ENCODE results near the gene SAA4.
"Not testable (repeated sequence)": the region's sequence is repeated elsewhere in the genome, so short reads cannot be mapped to it uniquely, and the experiment has no call there.

Gene SAA4

DNA sequence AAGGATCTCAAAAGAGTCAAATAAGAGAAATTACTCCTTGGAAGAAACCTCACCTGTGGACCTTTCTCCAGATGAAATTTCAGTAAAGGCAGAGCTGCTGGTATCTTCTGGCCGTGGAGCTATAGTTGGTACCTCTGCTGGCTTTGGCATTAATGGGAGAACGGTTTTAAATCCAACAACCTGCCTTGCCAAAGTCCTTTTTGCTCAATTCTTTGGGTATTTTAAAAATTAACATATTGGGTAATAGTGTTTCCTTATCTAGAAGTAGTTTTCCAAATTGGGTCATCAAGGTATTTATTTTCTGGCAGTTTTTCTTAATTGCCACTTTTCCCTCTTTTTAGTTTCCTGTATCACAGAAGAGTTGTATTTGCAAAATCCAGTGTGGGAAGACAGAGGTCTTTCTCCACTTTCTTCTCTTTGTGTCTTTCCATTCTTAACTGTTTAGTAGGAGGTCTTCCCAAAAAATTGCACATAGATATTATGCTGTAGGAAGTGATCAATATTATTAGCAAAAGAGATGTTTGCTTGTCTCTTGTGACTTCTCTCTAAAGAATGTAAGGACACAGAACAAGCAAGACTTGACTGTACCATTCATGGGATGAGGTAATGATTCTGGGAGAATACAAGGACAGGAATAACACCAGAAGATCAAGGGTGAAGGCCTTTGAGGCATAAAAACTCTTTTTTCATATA, at the start of gene SAA4:
SAA4 (minus strand) TSS at position 139 of the 693 bp plus-strand sequence. CDS start 876 bp downstream, outside the sequence.
- H3K27me3 Mint-ChIP-seq = peaks cover 62% of the 10 kb centered on the region
- H3K4me1 Mint-ChIP-seq = no peaks in the 10 kb centered on the region
- no peak for ATAC-seq (replicated peaks; ENCODE audit: extremely low read depth, poor library complexity, severe bottlenecking)
- no peaks in the 10 kb centered on the region for H3K9me3 Mint-ChIP-seq
- no peak for DNase-seq (ENCODE audit: low spot score in 2 of 2)
- no peaks in the 10 kb centered on the region for H3K36me3 Mint-ChIP-seq (ENCODE audit: insufficient read depth)
- no peak within 1 kb of the TSS for H3K4me3 Mint-ChIP-seq
- no peak within 1 kb of the TSS for H3K27ac Mint-ChIP-seq (ENCODE audit: low read depth)

GRCh38 chr11:18285841-18286240, 49.2 kb upstream of the SAA4 start:
- Mint-ChIP-seq H3K27ac (ENCODE audit: low read depth) (no peak overlapping the region), H3K4me1 (peaks cover under 1% of the 10 kb centered on the region), H3K36me3 (ENCODE audit: insufficient read depth) (peaks cover 42% of the 10 kb centered on the region), H3K27me3 (no peaks in the 10 kb centered on the region), H3K9me3 (no peaks in the 10 kb centered on the region), H3K4me3 (no peak overlapping the region)
- ATAC-seq (replicated peaks; ENCODE audit: extremely low read depth, poor library complexity, severe bottlenecking) (no peak), DNase-seq (ENCODE audit: low spot score in 2 of 2) (no peak)

GRCh38 chr11:18282626-18283025, 46.0 kb upstream of the SAA4 start:
- DNase-seq (ENCODE audit: low spot score in 2 of 2) (no peak), ATAC-seq (replicated peaks; ENCODE audit: extremely low read depth, poor library complexity, severe bottlenecking) (no peak)
- Mint-ChIP-seq H3K4me3 (no peak overlapping the region), H3K9me3 (no peaks in the 10 kb centered on the region), H3K4me1 (peaks cover 10% of the 10 kb centered on the region), H3K27me3 (no peaks in the 10 kb centered on the region), H3K36me3 (ENCODE audit: insufficient read depth) (peaks cover 44% of the 10 kb centered on the region), H3K27ac (ENCODE audit: low read depth) (peak overlapping the region; percentile 58)

DNA sequence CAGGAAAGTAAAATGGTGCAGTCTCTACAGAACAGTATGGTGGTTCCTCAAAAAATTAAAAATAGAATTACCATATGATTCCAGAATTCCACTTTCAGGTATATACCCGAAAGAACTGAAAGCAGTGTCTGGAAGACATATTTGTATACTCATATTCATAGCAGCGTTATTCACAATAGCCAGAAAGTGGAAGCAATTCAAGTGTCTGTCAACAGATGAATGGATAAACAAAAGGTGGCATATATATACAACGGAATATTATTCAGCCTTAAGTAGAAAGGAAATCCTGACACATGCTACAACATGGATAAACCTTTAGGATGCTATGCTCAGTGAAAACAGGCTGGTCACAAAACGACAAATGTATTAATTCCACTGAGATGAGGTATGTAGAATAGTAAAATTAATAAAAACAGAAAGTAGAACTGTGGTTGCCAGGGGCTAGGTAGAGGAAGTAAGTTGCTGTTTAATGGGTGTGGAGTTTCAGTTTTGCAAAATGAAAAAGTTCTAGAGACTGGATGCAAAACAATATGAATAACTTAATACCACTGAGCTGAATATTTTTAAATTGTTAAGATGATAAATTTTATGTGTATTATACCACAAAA, 43.9 kb upstream of the SAA4 start:
- Mint-ChIP-seq H3K4me3 (peak overlapping the region; percentile 66), H3K27me3 (no peaks in the 10 kb centered on the region), H3K36me3 (ENCODE audit: insufficient read depth) (peaks cover 30% of the 10 kb centered on the region), H3K27ac (ENCODE audit: low read depth) (peak overlapping the region; percentile 86), H3K9me3 (no peaks in the 10 kb centered on the region), H3K4me1 (peaks cover 10% of the 10 kb centered on the region)
- ATAC-seq (replicated peaks; ENCODE audit: extremely low read depth, poor library complexity, severe bottlenecking) (peak; percentile 67), DNase-seq (ENCODE audit: low spot score in 2 of 2) (no peak)

DNA sequence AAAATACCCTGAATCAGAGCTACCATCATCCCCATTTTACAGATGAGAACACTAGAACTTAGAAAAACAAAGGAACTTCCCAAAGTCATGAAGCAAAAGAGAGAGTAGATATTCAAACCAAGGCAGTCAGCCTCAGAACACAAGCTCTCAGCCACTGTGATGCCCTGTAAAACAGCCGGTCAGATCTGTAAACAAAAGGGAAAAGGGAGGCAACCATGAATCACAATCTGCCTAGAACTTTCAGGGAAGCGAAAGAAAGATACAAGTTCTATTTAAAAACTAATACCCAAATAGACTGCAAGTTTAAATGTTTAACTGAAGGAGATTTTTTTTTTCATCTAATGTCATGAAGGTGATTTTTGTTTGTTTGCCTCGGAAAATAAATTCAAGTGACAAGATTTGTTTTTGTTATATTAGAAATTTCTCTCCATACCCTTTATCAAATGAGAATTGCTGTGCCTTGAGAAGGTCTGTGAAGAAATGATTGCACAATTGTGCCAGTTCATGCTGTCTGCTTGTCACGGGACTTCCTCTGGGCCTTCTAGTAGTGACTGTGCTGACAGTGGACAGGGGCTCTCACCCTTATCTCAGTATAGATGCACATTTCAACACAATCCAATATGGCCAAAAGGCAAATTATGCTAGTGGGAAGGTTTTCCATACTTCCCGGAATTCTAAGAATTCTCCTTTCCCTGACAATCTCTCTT, 41.1 kb upstream of the SAA4 start:
- peaks cover 18% of the 10 kb centered on the region for H3K36me3 Mint-ChIP-seq (ENCODE audit: insufficient read depth)
- no peaks in the 10 kb centered on the region for H3K27me3 Mint-ChIP-seq
- H3K4me3 Mint-ChIP-seq = no peak overlapping the region
- no peak for DNase-seq (ENCODE audit: low spot score in 2 of 2)
- no peak for ATAC-seq (replicated peaks; ENCODE audit: extremely low read depth, poor library complexity, severe bottlenecking)
- H3K4me1 Mint-ChIP-seq = peaks cover 10% of the 10 kb centered on the region
- no peak overlapping the region for H3K27ac Mint-ChIP-seq (ENCODE audit: low read depth)
- no peaks in the 10 kb centered on the region for H3K9me3 Mint-ChIP-seq

GRCh38 chr11:18271206-18271605, 34.6 kb upstream of the SAA4 start:
- DNase-seq (ENCODE audit: low spot score in 2 of 2) = no peak
- Mint-ChIP-seq H3K9me3 (no peaks in the 10 kb centered on the region), H3K4me3 (no peak overlapping the region), H3K27me3 (no peaks in the 10 kb centered on the region), H3K27ac (ENCODE audit: low read depth) (no peak overlapping the region), H3K36me3 (ENCODE audit: insufficient read depth) (no peaks in the 10 kb centered on the region), H3K4me1 (peaks cover 8% of the 10 kb centered on the region)
- no peak for ATAC-seq (replicated peaks; ENCODE audit: extremely low read depth, poor library complexity, severe bottlenecking)

GRCh38 chr11:18270102-18270501, 33.5 kb upstream of the SAA4 start:
- H3K9me3 Mint-ChIP-seq = no peaks in the 10 kb centered on the region
- no peak for DNase-seq (ENCODE audit: low spot score in 2 of 2)
- H3K4me1 Mint-ChIP-seq = peaks cover 8% of the 10 kb centered on the region
- no peak overlapping the region for H3K4me3 Mint-ChIP-seq
- no peaks in the 10 kb centered on the region for H3K27me3 Mint-ChIP-seq
- no peak for ATAC-seq (replicated peaks; ENCODE audit: extremely low read depth, poor library complexity, severe bottlenecking)
- no peaks in the 10 kb centered on the region for H3K36me3 Mint-ChIP-seq (ENCODE audit: insufficient read depth)
- no peak overlapping the region for H3K27ac Mint-ChIP-seq (ENCODE audit: low read depth)

DNA sequence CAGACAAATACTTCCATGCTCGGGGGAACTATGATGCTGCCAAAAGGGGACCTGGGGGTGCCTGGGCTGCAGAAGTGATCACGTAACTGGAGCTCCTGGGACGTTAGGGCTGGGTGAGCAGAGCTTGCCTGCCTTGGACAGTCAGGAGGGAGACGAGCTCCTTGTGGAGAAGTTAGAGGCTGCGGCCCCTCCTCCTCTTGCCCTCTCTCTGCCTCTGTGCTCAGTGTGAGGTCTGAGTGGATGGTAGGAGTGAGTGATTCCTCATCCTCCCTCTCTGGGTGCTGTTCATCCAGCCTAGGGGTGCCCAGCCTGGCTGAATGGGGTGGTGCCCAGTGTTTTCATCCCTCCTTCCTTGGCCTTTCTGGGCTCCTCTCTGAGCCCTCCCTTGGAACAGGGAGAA, 32.6 kb upstream of the SAA4 start:
- not testable (repeated sequence) for H3K4me3 Mint-ChIP-seq; H3K27ac Mint-ChIP-seq (ENCODE audit: low read depth)
- peaks cover 14% of the 10 kb centered on the region for H3K4me1 Mint-ChIP-seq

DNA sequence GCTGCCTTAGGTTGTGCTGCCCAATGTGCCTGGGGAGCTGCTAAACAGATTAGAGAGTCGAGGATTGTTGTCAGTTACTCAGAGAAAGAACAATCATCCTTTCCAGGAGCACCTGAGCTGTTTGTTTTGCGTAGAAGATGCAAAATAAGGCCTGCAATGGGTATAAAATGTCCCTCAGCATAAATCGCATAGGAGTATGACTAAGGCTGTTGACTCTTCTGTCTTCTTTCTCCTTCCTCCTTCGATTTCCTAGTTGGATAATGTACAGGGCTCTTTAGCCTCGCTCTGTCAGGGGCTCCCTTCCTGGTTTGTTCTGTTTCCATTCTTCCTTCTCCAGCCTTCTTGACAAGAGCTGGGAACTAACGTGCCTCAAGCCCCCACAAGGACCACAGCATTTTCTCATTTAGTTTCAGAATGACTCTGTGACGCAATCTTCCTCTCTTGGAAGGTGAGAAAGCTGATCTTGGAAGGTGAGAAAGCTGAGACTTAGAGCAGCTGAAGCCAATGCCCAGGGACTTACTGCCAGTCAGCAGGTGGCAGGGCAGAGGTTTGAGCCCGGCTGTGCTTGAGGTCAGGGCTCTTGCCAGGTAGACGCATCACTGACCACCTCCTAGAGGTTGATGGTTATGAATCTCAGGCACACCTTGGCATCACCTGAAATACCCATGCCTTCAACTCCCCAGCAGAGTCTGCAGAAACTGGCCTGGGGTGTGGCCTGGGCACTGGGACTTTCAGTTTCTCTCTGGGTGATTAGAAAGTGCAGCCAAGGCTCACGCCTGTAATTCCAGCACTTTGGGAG, 30.9 kb upstream of the SAA4 start:
- peak overlapping the region; percentile 90 for H3K27ac Mint-ChIP-seq (ENCODE audit: low read depth)
- not testable (repeated sequence) for H3K9me3 Mint-ChIP-seq

More for the DNA sequence above, 32.6 kb upstream of the SAA4 start:
- ATAC-seq (replicated peaks; ENCODE audit: extremely low read depth, poor library complexity, severe bottlenecking); H3K36me3 Mint-ChIP-seq (ENCODE audit: insufficient read depth); H3K27me3 Mint-ChIP-seq; DNase-seq (ENCODE audit: low spot score in 2 of 2); H3K9me3 Mint-ChIP-seq: not testable (repeated sequence)

DNA sequence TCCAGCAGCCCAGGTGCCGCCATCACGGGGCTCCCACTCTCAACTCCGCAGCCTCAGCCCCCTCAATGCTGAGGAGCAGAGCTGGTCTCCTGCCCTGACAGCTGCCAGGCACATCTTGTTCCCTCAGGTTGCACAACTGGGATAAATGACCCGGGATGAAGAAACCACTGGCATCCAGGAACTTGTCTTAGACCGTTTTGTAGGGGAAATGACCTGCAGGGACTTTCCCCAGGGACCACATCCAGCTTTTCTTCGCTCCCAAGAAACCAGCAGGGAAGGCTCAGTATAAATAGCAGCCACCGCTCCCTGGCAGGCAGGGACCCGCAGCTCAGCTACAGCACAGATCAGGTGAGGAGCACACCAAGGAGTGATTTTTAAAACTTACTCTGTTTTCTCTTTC, 29.3 kb upstream of the SAA4 start, which contains the start of gene SAA1:
SAA1 (plus strand) TSS at position 316 of the 400 bp plus-strand sequence. CDS start 624 bp downstream, outside the sequence.
- no peak for ATAC-seq (replicated peaks; ENCODE audit: extremely low read depth, poor library complexity, severe bottlenecking)
- H3K4me1 Mint-ChIP-seq = peaks cover 14% of the 10 kb centered on the region
- no peak within 1 kb of the TSS for H3K4me3 Mint-ChIP-seq
- DNase-seq (ENCODE audit: low spot score in 2 of 2) = no peak
- H3K9me3 Mint-ChIP-seq = no peaks in the 10 kb centered on the region
- no peaks in the 10 kb centered on the region for H3K36me3 Mint-ChIP-seq (ENCODE audit: insufficient read depth)
- no peak within 1 kb of the TSS for H3K27ac Mint-ChIP-seq (ENCODE audit: low read depth)
- no peaks in the 10 kb centered on the region for H3K27me3 Mint-ChIP-seq

More for the DNA sequence above, 30.9 kb upstream of the SAA4 start:
- not testable (repeated sequence) for DNase-seq (ENCODE audit: low spot score in 2 of 2); H3K27me3 Mint-ChIP-seq; H3K36me3 Mint-ChIP-seq (ENCODE audit: insufficient read depth)
- ATAC-seq (replicated peaks; ENCODE audit: extremely low read depth, poor library complexity, severe bottlenecking) = peak; percentile 71
- Mint-ChIP-seq H3K4me1 (peaks cover 14% of the 10 kb centered on the region), H3K4me3 (peak overlapping the region; percentile 70)

GRCh38 chr11:18264677-18265555, 28.3 kb upstream of the SAA4 start:
- Mint-ChIP-seq H3K4me1 (peaks cover 14% of the 10 kb centered on the region), H3K36me3 (ENCODE audit: insufficient read depth) (no peaks in the 10 kb centered on the region), H3K27me3 (no peaks in the 10 kb centered on the region), H3K27ac (ENCODE audit: low read depth) (no peak overlapping the region), H3K9me3 (no peaks in the 10 kb centered on the region), H3K4me3 (no peak overlapping the region)
- DNase-seq (ENCODE audit: low spot score in 2 of 2) = no peak
- ATAC-seq (replicated peaks; ENCODE audit: extremely low read depth, poor library complexity, severe bottlenecking) = no peak

All from central memory CD8-positive, alpha-beta T cell (primary cell).